GM11168 (cell line): Measurements from ENCODE around the gene SOS1.
"Not testable (repeated sequence)": the region's sequence is repeated elsewhere in the genome, so short reads cannot be mapped to it uniquely, and the experiment has no call there.

Experiments
- in situ Hi-C: fragments of 300-500 bp; cut with MboI; formaldehyde crosslinking; loops from one replicate; pipeline ENCODE4 v1.12.0; 2022; ENCODE audit warnings: low sequenced_read_pairs; ENCODE audit not compliant: unreplicated experiment

The SOS1 gene

DNA sequence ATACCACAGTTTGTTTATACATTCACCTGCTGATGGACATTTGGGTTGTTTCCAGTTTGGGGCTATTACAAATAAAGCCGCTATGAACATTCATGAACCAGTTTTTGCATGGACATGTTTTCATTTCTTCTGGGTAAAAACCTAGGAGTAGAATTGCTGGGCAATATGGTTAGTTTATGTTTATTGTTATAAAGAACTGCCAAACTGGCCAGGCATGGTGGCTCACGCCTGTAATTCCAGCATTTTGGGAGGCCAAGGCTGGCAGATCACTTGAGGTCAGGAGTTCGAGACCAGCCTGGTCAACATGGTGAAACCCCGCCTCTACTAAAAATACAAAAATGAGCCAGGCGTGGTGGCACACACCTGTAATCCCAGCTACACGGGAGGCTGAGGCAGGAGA lies 68.2 kb downstream of the SOS1 start:
- in situ Hi-C loops: not testable (repeated sequence)

DNA sequence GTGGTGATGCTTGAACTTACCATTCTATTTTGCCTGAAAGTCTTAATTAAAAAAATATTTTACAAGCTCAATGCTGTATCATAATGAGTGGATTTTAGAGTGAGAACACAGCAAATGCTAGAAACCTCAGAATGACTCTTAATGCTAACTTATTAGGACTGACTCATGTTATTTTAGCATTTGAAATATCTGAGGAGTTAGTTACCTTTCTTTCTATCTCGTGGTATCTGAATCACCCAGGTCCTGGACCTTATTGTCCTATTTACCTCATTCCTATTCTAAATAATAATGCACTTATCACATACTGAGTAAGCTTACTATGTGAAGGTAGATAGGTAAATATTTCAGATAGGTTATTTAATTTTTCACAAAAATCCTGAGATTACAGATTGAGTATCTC lies 70.7 kb downstream of the SOS1 start:
- in situ Hi-C loops: no loop called here

DNA sequence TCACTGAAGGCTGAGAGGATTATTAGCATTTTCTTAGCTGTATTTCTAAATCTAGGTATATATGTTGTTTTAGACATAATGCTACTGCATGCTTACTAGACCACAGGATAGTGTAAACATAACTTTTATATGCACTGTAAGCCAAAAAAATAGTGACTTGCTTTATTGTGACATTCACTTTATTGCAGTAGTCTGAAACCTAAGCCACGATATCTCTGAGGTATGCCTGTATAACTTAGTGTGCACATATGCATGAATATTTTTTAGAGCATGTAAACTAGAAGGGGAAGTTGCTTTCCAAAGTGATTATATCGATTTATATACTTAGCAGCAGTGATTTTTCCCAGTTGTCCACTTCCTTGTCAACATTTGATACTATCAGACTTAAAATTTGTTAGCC lies 81.8 kb downstream of the SOS1 start:
- in situ Hi-C loops: no loop called here

DNA sequence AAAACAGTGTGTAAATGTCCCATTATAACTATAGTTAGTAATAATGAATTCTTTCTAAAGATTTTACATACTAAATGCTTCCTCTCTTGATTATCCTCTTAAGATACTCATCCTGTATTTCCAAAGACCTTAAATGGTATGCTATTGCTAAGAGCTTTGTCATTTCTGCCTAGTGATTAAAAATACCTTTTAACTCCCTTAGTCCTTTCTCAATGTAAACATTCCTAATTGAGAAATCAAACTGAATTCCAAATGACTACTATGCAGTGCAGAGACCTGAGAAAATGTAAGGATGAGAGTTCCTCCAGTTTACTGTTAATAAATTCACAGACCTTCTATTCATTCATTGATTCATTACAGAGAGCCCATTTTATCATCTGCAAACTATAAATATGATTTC lies 86.9 kb downstream of the SOS1 start:
- in situ Hi-C loops: no loop called here

DNA sequence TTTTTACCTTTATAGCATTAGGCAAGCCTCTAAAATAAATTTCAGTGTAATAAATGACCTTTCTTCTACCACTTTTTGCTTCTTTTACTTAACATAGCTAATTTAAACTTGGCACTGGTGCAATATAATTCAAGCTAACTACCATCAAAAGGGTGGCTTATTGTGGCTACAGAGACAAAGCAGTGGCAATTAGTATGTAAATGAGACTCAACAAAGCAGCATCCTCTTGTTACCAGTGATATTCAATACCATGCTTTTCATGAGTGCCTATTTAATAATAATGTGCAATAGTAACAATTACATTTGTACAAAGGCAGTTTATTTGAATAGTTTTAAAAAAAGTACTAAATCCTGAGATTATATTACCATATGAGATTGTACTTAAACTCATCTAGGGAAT lies 93.4 kb downstream of the SOS1 start:
- in situ Hi-C loops: no loop called here

DNA sequence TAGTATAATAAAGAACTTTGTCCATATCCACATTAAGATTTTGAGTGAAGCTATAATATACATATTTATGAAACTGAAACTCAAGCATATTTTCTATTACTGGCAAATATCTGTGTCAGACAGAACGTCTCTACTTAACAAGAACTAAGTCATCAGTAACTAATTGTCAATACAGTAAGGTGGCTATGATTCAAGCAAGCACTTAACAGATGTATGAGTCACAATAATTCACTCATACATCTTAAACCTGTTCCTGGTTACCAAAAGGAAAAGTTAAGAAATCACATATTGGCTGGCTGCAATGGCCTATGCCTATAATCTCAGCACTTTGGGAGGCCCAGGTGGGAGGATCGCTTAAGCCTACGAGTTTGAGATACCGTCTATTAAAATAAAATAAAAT lies 96.0 kb downstream of the SOS1 start:
- in situ Hi-C loops: no loop called here

DNA sequence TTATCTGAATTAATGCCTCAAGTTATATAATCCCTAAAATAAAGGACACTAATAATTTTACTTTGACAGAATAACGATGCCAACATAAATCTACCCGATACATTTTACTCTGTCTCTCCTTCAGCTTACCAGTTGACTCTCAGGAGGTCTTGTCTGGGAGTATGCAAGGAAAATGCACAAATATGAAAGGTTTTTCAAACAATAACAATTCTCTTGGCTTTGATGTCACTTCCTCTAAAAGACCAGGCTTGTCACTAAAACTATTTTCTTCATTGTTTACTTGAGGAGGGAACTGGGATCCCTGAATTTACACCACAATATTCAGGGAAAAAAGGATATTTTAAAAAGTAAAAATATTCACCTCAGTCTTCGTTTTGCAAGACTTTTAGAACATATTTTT lies 97.2 kb downstream of the SOS1 start:
- in situ Hi-C loops: no loop called here

DNA sequence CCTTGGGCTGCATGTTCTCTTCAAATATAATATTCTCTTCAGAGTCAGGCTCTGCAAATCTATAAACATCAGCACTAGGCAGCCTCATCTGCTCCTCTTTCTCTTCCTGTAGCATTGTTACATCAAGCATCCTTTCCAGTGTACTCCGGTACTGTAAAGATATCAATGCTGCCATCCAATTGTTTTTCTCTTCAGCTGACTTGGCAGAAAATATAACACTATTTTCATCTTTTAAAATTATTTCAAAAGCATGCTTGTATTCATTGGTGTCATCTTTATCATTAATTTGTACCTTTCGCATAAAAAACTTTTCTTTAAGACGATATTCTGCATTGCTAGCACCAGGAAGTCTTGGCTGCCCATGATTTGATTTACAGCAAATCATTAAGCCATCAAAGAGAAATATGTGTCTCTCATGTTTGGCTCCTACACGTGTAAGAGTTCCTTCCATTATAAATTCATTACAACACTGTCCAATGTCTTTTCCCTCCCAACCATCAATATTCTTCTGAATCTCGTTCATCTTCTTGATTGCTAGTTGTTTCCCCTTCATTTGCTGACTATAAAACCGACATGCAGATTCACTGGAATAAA lies 98.1 kb downstream of the SOS1 start:
- in situ Hi-C loops: no loop called here

DNA sequence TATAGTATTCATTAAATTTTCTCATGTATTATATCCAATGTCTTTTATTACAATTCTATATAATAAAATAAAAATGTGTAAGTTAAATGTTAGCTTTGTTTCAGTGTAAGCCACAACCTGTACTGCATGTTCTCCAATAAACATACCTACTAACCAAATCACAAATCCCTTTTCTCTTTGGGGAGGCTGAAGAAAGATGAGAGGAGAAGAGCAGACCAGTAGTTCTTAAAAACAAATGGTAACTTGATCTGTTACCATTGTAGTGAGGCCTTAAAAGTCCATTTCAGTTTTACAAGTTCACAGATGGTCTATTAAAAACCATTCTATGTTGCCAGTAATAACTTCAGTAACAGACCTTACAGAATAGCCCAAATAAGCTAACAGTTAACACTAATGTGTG lies 100.5 kb downstream of the SOS1 start:
- in situ Hi-C loops: no loop called here

DNA sequence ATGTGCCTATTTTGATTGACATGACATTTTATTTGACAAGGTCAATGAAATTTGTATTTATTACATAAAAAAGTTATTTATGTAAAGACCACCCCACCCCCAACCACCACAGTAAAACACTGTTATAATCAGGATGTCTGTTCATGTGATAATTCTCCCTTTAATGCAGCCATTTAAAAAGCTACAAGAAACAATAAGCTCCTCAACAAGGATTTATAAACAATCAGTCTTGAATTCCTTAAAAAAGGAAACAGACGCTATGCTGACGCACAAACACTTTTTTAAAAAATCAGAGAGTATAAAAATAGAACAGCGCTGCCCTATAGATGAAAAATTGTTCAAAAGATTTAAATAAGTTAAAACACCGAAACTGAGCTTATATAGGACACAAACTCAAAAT lies 102.2 kb downstream of the SOS1 start:
- in situ Hi-C loops: no loop called here

DNA sequence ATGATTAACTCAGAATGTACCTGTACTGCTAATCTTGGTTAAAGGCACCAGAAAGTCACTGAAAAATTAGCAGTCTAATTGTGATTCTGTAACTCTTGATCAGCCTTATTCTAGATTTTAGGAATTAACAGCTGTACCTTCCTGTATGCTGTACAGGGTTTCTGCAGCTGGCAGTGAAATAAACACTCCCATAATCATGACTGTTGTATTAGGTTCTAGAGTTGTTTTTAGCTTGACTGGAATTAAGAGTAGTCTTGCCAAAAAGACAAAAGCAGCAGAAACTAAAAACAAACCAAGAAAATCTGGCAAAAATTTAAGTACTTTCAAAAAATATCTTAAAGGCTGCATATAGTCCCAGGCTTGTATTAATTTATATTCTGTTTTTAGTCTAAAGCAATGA lies 103.5 kb downstream of the SOS1 start:
- in situ Hi-C loops: no loop called here

DNA sequence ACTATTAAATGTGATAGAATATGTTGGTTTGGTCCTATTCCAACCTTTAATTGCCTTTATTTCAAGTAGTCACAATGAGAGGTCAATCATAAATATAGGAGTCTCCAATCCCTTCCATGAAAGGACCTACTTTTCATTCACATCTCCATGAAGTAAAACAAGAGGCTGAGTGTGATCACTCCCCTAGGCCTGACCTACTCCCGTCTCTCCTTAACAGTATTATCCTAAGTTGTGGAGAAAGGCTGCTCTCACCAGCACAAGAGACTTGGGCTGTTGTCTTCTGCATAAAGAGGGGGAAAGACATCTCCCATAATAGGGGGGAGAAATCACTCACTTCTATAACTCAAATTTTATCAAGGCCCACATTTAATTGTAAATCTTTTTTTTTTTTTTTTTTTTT lies 105.4 kb downstream of the SOS1 start:
- in situ Hi-C loops: no loop called here

DNA sequence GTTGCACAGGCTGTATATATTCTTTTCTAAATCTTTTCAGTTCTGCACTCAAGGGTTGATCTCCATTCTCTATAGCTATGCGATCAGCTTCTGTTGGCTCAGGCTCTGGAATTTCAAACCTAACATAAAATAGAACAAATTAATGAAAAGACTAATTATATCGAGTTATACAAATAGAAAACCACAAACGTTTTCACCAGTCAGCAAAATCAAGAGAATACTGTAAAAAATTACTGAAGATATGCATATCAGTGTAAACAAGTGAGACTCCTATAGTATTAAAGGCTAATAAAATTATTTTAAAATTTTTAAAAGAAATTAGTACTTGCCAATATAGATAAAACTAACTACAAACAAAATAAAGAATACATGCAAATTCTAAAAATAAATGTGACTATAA lies 107.0 kb downstream of the SOS1 start:
- in situ Hi-C loops: no loop called here

DNA sequence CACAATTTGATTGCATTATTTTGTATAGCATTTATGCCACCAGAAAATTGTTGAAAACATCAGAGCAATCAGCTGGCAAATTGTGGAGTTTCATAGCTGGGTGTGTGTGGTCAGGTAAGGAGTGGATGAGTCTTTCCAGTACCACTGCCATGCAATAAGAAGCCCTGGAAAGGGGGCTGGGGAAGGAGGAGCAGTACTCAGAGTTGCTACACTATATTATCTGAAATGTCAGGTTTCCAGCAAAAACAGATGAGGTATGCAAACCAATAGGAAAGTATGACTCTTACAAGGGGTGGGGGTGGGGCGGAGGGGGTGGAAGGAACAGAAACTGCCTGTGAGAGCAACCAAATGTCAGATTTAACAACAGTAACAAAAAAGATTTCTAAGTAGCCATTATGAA lies 112.2 kb downstream of the SOS1 start:
- in situ Hi-C loops: no loop called here

DNA sequence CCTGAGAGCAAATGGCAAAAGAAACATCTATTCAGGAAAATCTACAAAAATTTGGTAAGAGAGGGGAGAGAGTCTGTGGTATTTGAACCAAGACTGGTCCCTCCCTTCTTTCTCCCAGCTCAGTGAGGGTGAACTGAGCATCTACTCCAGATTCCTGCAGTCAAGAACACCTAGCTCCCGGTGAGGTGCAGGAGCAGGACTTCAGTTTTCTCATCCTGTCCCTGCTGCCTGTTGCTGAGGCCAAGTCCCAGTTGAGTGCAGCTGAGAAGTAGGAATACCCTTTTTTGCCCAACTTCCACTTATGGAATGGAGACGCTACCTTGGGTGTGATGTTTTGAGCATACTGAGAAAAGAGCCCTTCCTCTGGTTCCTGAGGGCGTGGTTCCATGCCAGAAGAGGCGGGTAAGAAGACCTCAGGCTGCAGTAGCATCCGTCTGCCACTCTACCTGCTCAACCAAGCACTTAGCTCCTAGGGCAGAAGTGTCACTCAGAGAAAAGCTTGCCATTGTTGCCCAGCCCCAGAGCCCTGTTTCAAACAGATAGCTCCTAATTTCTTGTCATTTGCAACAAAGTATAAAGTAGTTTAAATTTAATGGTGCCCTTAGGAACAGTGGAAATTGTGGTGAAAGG lies 112.9 kb downstream of the SOS1 start:
- in situ Hi-C loops: no loop called here

DNA sequence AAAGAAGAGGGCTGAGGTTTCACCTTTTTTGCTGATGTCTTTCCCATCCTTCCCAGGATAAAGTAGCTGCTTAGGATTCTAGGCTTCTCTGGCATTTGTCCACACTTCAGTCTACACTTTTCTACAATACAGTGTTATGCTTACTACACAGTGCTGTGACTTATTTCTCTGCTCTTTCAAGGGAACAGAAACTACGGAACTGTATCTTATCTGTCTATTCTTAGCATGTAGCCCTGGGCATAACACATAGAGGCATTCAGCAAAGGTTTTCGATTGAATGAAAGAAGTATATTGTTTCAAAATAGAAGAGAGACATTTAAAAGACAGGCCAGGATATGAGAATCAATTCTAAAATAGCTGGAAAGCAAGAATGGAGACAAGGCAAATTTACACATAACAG lies 120.3 kb downstream of the SOS1 start:
- in situ Hi-C loops: no loop called here

DNA sequence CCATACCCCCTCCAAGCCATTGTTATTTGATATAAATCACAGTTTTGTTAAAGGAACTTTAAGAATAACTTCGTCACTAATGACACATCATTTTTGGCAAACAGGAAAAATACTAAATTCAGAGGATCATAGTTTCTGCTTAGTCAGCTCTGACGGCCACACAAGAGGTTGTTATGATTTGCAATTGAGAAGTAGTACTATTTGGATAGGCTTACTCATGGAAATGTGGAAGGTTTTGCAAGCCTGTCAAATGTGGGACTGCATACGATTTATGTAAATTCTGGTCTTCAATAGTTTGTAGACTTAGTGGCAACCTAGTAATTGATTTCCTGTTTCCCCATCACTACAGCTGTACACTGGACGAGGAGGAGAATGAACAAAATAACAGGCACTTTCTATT lies 123.1 kb downstream of the SOS1 start:
- in situ Hi-C loops: no loop called here

DNA sequence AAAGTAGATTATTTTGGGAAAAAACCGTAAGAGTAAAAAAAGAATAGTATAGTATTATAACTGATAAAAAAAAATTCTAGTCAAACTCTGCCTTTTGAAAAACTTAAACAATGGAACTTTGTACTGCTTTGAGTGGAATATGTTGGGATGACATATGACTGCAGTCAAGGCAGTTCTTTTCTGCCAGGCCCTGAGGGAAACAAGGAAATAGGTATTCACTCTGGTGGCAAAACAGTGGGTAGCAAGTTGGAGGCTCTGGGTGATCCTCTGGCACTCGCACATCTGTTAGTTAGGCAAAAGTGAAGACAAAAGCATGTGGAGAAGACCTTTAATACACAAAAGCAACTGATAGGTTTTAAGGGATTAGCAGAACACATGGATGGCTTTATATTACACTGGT lies 129.0 kb downstream of the SOS1 start:
- in situ Hi-C loops: no loop called here

DNA sequence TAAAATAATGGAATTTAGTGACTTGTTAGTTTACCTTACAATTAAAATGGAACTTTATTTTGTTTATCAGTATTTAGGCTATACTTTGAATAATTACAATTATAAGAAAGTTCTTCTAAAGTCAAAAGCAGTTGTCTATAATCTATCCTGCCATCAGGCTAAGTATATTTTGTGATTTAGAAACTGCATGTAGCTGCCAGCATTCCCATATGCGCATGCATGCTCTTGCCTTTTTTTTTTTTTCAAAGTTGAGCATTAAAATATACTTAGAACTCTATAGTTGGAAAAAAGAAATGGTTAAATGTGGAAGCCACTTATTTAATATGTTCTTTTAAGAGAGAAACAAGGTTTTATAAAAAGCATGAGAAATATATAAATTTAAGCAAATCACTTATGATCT lies 132.1 kb downstream of the SOS1 start:
- in situ Hi-C loops: no loop called here

DNA sequence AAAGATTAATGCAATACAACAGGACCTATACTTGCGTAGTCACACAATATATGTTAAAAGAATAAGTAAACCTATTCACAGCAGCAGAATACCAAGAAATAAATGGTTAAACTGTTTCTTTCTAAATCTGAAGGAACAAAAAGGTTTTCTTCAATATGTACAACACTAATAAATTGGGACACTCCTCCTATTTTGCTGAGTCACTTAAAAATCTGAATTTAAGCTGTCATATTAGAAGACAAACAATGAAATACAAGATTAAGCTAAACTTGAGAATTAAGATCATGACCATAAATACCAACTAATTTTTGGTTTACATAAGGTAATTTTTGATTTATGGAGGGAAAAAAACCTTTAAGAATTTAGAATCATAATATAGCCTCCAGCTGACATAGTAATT lies 138.4 kb downstream of the SOS1 start:
- in situ Hi-C loops: no loop called here

DNA sequence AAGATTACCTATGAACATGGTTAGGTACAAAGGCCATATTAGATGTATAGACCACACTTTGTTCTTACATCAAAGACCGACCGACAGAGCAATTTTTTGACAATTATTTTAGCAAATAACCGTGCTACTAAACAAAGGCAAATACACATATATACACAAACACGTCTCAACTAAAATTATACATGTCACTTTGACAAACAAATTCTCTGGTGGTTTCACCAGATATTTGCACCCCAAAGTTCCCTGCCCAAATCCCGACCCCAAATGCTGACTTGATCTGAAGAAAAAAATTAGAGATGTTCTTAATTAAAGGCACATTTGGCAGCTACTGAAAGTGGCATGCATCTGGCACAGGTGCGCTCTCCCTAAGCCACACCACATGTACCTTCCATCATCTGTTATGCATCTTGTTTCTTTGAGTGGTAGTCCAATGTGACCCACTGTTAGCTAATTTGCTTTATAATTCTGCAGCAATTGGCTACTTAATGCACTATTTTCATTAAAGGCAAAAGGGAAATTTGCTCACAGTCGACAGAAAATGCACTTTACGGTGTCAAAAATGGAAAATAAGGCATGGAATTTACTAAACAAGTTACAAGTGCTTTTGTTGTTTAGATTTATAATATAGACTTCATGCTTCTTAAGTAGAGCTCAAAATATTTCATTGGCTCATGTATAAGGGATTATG lies 139.0 kb downstream of the SOS1 start:
- in situ Hi-C loops: no loop called here
